ENCODE results near the gene EME1.

- TF ChIP-seq CTCF (IDR thresholded peaks at IDR 0.05; ENCODE audit: borderline replicate concordance, extremely low read depth, low read length, poor library complexity, severe bottlenecking) (no peak), EZH2 (IDR thresholded peaks at IDR 0.05; ENCODE audit: borderline replicate concordance, low read depth, low read length, severe bottlenecking) (no peak)
Observed at GRCh38 chr17:50363217-50364060, 9.6 kb upstream of the EME1 start.

All from DND-41 (cell line).